ENCODE measurements around the gene SLC25A22.

The SLC25A22 gene

GRCh38 chr11:833849-834311 lies 35.8 kb upstream of the SLC25A22 start:
- DNase-seq = no peak

GRCh38 chr11:833114-833791 lies 35.2 kb upstream of the SLC25A22 start:
- DNase-seq = no peak

- DNase-seq = no peak
Observed at GRCh38 chr11:832529-833113, 34.5 kb upstream of the SLC25A22 start, which contains the start of gene CD151. Gene CD151 (plus strand): TSS chr11:832952. CDS start chr11:836070, 3,118 bp downstream.

- DNase-seq = no peak
Observed at GRCh38 chr11:831961-832528, 34.0 kb upstream of the SLC25A22 start.

- DNase-seq = no peak
Observed at GRCh38 chr11:831118-831864, 33.2 kb upstream of the SLC25A22 start.

- DNase-seq = no peak
Observed at GRCh38 chr11:830295-831117, 32.4 kb upstream of the SLC25A22 start.

GRCh38 chr11:829847-830294 lies 31.8 kb upstream of the SLC25A22 start:
- DNase-seq = no peak

- DNase-seq = no peak
Observed at GRCh38 chr11:829176-829846, 31.2 kb upstream of the SLC25A22 start.

- DNase-seq = no peak
Observed at GRCh38 chr11:828506-829175, 30.6 kb upstream of the SLC25A22 start.

- no peak for DNase-seq
Observed at GRCh38 chr11:827897-828192, 29.8 kb upstream of the SLC25A22 start, which contains the start of gene CRACR2B. Gene CRACR2B (plus strand): TSS chr11:827919. CDS start chr11:828608, 689 bp downstream.

GRCh38 chr11:827146-827896 lies 29.2 kb upstream of the SLC25A22 start:
- no peak for DNase-seq

GRCh38 chr11:826836-827145 lies 28.7 kb upstream of the SLC25A22 start:
- no peak for DNase-seq

GRCh38 chr11:826227-826621 lies 28.1 kb upstream of the SLC25A22 start:
- no peak for DNase-seq

- DNase-seq = no peak
Observed at GRCh38 chr11:825366-826226, 27.5 kb upstream of the SLC25A22 start.

GRCh38 chr11:824942-825341 lies 26.9 kb upstream of the SLC25A22 start:
- DNase-seq = no peak

GRCh38 chr11:824292-824880 lies 26.3 kb upstream of the SLC25A22 start:
- no peak for DNase-seq

- no peak for DNase-seq
Observed at GRCh38 chr11:823441-824291, 25.6 kb upstream of the SLC25A22 start.

Data from cortex of kidney (tissue), 1 donor.